GM19438 (cell line): ENCODE data around the gene RPN1.
"Not testable (repeated sequence)": the region's sequence is repeated elsewhere in the genome, so short reads cannot be mapped to it uniquely, and the experiment has no call there.

ENCODE experiments used
- ATAC-seq: cut with Tn5 transposase; IDR thresholded peaks from one replicate; pipeline ENCODE4 v1.9.1; 2021; ENCODE audit warnings: low read depth; ENCODE audit not compliant: unreplicated experiment

The RPN1 gene

GRCh38 chr3:128653383-128653992 lies 2.9 kb upstream of the RPN1 start:
- ATAC-seq, result not testable (repeated sequence)

- ATAC-seq, result no peak
Observed at GRCh38 chr3:128648940-128649663, 1.5 kb downstream of the RPN1 start.

- ATAC-seq, result no peak
Observed at GRCh38 chr3:128648402-128648801, 2.2 kb downstream of the RPN1 start.

- ATAC-seq, result no peak
Observed at GRCh38 chr3:128647307-128647706, 3.3 kb downstream of the RPN1 start.

GRCh38 chr3:128634075-128634611 lies 16.5 kb downstream of the RPN1 start:
- no peak for ATAC-seq

GRCh38 chr3:128632301-128632700 lies 18.3 kb downstream of the RPN1 start:
- no peak for ATAC-seq

- ATAC-seq, result no peak
Observed at GRCh38 chr3:128629936-128630335, 20.7 kb downstream of the RPN1 start.

- no peak for ATAC-seq
Observed at GRCh38 chr3:128625409-128625945, 25.1 kb downstream of the RPN1 start.

- ATAC-seq, result no peak
Observed at GRCh38 chr3:128624526-128625138, 26.0 kb downstream of the RPN1 start.

- ATAC-seq, result no peak
Observed at GRCh38 chr3:128623762-128624176, 26.8 kb downstream of the RPN1 start.

- no peak for ATAC-seq
Observed at GRCh38 chr3:128621931-128622330, 28.7 kb downstream of the RPN1 start.

- ATAC-seq, result no peak
Observed at GRCh38 chr3:128621234-128621633, 29.4 kb downstream of the RPN1 start.

GRCh38 chr3:128620268-128620691 lies 30.3 kb downstream of the RPN1 start:
- ATAC-seq, result no peak

GRCh38 chr3:128619146-128619890 lies 31.3 kb downstream of the RPN1 start:
- no peak for ATAC-seq

GRCh38 chr3:128618398-128618726 lies 32.3 kb downstream of the RPN1 start:
- ATAC-seq, result no peak

GRCh38 chr3:128617557-128618397 lies 32.8 kb downstream of the RPN1 start:
- ATAC-seq, result peak; percentile 88

- ATAC-seq, result peak; percentile 5
Observed at GRCh38 chr3:128617270-128617556, 33.4 kb downstream of the RPN1 start.

- ATAC-seq, result no peak
Observed at GRCh38 chr3:128616516-128617269, 33.9 kb downstream of the RPN1 start.

- no peak for ATAC-seq
Observed at GRCh38 chr3:128614076-128614475, 36.5 kb downstream of the RPN1 start.
